Activated T-helper 2 cell treated with anti-CD3 and anti-CD28 coated beads, Interferon-gamma antibody, Interleukin-2, Interleukin-4, amounts not matched to agents 10 μg/mL and 5 μg/mL and 100 μg/mL, durations not matched to agents 14 hours and 24 hours and 36 hours (primary cell): ENCODE data around the gene MLF2. TPM values are rescaled to one million over a fixed set of nuclear protein-coding genes. Genes with fewer than 3 reads are reported as not detected.

ENCODE experiments used
- DNase-seq: peaks from one replicate; pipeline ENCODE4 v3.0.0; 2021; ENCODE audit warnings: low spot score
- H3K27ac Mint-ChIP-seq: one replicate; pipeline ENCODE4 v1.8.0; 2021; ENCODE audit warnings: mixed read lengths
- H3K27me3 Mint-ChIP-seq: one replicate; pipeline ENCODE4 v1.8.0; 2021; ENCODE audit warnings: low read depth, mixed read lengths
- H3K36me3 Mint-ChIP-seq: one replicate; pipeline ENCODE4 v1.8.0; 2021; ENCODE audit warnings: low read depth, mixed read lengths
- H3K4me1 Mint-ChIP-seq: one replicate; pipeline ENCODE4 v1.8.0; 2021; ENCODE audit warnings: low read depth, mixed read lengths
- H3K4me3 Mint-ChIP-seq: one replicate; pipeline ENCODE4 v1.8.0; 2021; ENCODE audit warnings: low read depth, mild to moderate bottlenecking, moderate library complexity, mixed read lengths
- H3K9me3 Mint-ChIP-seq: one replicate; pipeline ENCODE4 v1.8.0; 2021; ENCODE audit warnings: mixed read lengths
- intact Hi-C: fragments of 100-400 bp; cut with micrococcal nuclease; formaldehyde crosslinking; loops from one replicate; pipeline ENCODE4 v1.15.1; 2023
- total RNA-seq: library from RNA; stranded (reverse); gene quantifications from 2 replicates; pipeline ENCODE4 v1.2.3, GENCODE V29; 2022

MLF2 gene
- total RNA-seq, 1 donor from 2014 or later = 162 TPM

DNA sequence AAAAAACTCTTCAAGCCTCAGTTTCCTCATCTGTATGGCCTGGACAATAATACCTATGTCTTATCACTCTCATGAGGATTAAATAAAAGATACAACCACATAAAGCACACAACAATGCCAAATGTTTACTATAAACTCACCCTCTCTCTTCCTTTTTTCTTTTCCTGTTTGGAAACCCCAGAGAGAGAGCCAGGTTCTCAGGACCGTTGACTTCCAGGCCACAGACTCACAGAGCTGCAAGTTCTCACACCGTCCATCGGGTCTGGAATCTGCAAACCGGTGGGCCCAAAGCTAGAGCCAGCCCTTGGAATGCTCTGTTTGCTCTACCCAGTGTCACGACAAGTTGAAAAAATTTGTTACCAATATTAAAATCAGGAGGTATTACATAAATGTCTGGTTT, 31.8 kb upstream of the MLF2 start:
- Mint-ChIP-seq H3K4me1 (peaks cover 65% of the 10 kb centered on the region), H3K27ac (peak overlapping the region; percentile 49), H3K36me3 (peaks cover 5% of the 10 kb centered on the region), H3K4me3 (no peak overlapping the region), H3K27me3 (no peaks in the 10 kb centered on the region), H3K9me3 (no peaks in the 10 kb centered on the region)
- DNase-seq = no peak
- intact Hi-C loops = loop anchor here (5.0 kb wide), 2 partner anchors 108 to 177 kb away; partner anchors contain the start of gene CHD4

DNA sequence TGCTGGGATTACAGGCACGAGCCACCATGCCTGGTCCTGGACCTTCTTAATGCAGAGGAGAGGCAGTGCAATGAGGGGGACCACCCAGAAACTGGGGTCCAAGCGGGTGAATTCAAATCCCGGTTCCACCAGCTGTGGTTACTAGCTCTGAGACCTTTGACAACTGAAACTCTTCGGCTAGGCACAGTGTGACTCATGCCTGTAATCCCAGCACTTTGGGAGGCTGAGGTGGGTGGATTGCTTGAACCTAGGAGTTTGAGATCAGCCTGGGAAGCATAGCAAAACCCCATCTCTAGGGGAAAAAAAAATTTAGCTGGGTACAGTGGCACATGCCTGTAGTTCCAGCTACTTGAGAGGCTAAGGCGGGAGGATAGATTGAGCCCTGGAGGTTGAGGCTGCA, 31.4 kb upstream of the MLF2 start:
- intact Hi-C loops = loop anchor here (5.0 kb wide), 1 partner anchor 177 kb away; the partner anchor contains the start of gene CHD4
- H3K4me3 Mint-ChIP-seq = no peak overlapping the region
- DNase-seq = no peak
- no peaks in the 10 kb centered on the region for H3K36me3 Mint-ChIP-seq
- H3K27ac Mint-ChIP-seq = peak overlapping the region; percentile 49
- no peaks in the 10 kb centered on the region for H3K27me3 Mint-ChIP-seq
- peaks cover 69% of the 10 kb centered on the region for H3K4me1 Mint-ChIP-seq
- no peaks in the 10 kb centered on the region for H3K9me3 Mint-ChIP-seq

GRCh38 chr12:6783828-6784227, 30.9 kb upstream of the MLF2 start:
- no peaks in the 10 kb centered on the region for H3K9me3 Mint-ChIP-seq
- no peak overlapping the region for H3K4me3 Mint-ChIP-seq
- intact Hi-C loops = loop anchor here (5.0 kb wide), 1 partner anchor 177 kb away; the partner anchor contains the start of gene CHD4
- DNase-seq = no peak
- H3K27ac Mint-ChIP-seq = no peak overlapping the region
- peaks cover under 1% of the 10 kb centered on the region for H3K36me3 Mint-ChIP-seq
- peaks cover 69% of the 10 kb centered on the region for H3K4me1 Mint-ChIP-seq
- H3K27me3 Mint-ChIP-seq = no peaks in the 10 kb centered on the region

GRCh38 chr12:6782850-6783566, 30.1 kb upstream of the MLF2 start:
- H3K9me3 Mint-ChIP-seq = no peaks in the 10 kb centered on the region
- peaks cover 8% of the 10 kb centered on the region for H3K36me3 Mint-ChIP-seq

GRCh38 chr12:6782119-6782518, 29.2 kb upstream of the MLF2 start:
- Mint-ChIP-seq H3K4me1 (peaks cover 75% of the 10 kb centered on the region), H3K27ac (peak overlapping the region; percentile 77), H3K9me3 (no peaks in the 10 kb centered on the region), H3K4me3 (peak overlapping the region; percentile 51), H3K27me3 (no peaks in the 10 kb centered on the region), H3K36me3 (peaks cover 17% of the 10 kb centered on the region)
- intact Hi-C loops = loop anchor here (5.0 kb wide), 1 partner anchor 175 kb away; the partner anchor contains the start of gene CHD4
- no peak for DNase-seq

More at GRCh38 chr12:6782850-6783566, 30.1 kb upstream of the MLF2 start:
- Mint-ChIP-seq H3K4me3 (peak overlapping the region; percentile 22), H3K27ac (peak overlapping the region; percentile 77), H3K4me1 (peaks cover 71% of the 10 kb centered on the region), H3K27me3 (no peaks in the 10 kb centered on the region)
- intact Hi-C loops = loop anchor here (5.0 kb wide), 1 partner anchor 176 kb away; the partner anchor contains the start of gene CHD4
- no peak for DNase-seq

GRCh38 chr12:6780573-6780972, 27.6 kb upstream of the MLF2 start:
- Mint-ChIP-seq H3K9me3 (no peaks in the 10 kb centered on the region), H3K4me1 (peaks cover 78% of the 10 kb centered on the region), H3K4me3 (peak overlapping the region; percentile 53), H3K27ac (peak overlapping the region; percentile 66), H3K27me3 (no peaks in the 10 kb centered on the region), H3K36me3 (peaks cover 31% of the 10 kb centered on the region)
- intact Hi-C loops = loop anchor here (1.0 to 5.0 kb wide), 4 partner anchors 8 to 173 kb away; partner anchors contain the start of genes CD4, CHD4, LAG3 and MLF2
- DNase-seq = no peak

DNA sequence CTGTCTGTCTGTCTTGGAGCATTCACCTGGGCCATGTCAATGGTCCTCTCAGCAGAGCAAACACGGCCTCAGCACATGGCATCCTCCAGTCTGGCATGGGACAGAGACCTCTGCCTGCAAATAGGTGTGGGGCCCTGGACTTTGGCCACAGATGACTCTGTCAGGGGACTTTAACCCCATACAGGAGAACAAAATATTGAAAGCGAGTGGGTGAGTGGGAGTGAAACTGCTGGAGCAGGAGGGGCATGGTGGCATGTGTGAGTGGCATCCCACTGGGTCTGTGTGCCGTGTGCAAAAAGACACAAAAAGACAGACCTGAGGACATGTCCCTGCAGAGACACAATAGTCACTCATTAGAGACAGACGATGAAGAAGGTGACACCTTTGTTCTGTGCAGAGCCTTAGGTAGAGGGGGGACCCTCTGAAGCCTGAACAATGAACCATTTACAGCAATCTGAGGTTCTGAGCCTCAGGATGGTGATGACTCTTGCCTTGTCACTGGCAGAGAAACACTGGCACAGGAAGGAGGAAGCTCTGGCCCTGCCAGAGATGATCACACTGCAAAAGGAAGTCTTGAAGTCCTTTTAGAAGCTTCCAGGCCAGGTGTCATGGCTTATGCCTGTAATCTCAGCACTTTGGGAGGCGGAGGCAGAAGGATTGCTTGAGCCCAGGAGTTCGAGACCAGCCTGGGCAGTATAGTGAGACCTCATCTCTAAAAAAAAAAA, 26.9 kb upstream of the MLF2 start:
- H3K4me1 Mint-ChIP-seq = peaks cover 80% of the 10 kb centered on the region
- peak overlapping the region; percentile 57 for H3K4me3 Mint-ChIP-seq
- peak overlapping the region; percentile 66 for H3K27ac Mint-ChIP-seq
- no peaks in the 10 kb centered on the region for H3K9me3 Mint-ChIP-seq
- intact Hi-C loops = loop anchor here (1.0 to 5.0 kb wide), 5 partner anchors 8 to 173 kb away; partner anchors contain the start of genes CD4, CHD4, LAG3 and MLF2
- peaks cover 38% of the 10 kb centered on the region for H3K36me3 Mint-ChIP-seq
- H3K27me3 Mint-ChIP-seq = no peaks in the 10 kb centered on the region
- no peak for DNase-seq

GRCh38 chr12:6778574-6779550, 25.9 kb upstream of the MLF2 start:
- peak; percentile 81 for DNase-seq
- H3K4me3 Mint-ChIP-seq = peak overlapping the region; percentile 71
- H3K36me3 Mint-ChIP-seq = peaks cover 48% of the 10 kb centered on the region
- intact Hi-C loops = loop anchor here (2.0 kb wide), 1 partner anchor 14 kb away; no protein-coding TSS in a partner anchor
- H3K27me3 Mint-ChIP-seq = no peaks in the 10 kb centered on the region
- H3K9me3 Mint-ChIP-seq = no peaks in the 10 kb centered on the region
- peaks cover 77% of the 10 kb centered on the region for H3K4me1 Mint-ChIP-seq
- peak overlapping the region; percentile 66 for H3K27ac Mint-ChIP-seq

- Mint-ChIP-seq H3K36me3 (peaks cover 51% of the 10 kb centered on the region), H3K9me3 (no peaks in the 10 kb centered on the region), H3K4me3 (peak overlapping the region; percentile 71), H3K4me1 (peaks cover 74% of the 10 kb centered on the region), H3K27me3 (no peaks in the 10 kb centered on the region), H3K27ac (peak overlapping the region; percentile 66)
- DNase-seq = no peak
- intact Hi-C loops = loop anchor here (2.0 kb wide), 1 partner anchor 13 kb away; no protein-coding TSS in a partner anchor
Observed at GRCh38 chr12:6778217-6778573, 25.3 kb upstream of the MLF2 start.

DNA sequence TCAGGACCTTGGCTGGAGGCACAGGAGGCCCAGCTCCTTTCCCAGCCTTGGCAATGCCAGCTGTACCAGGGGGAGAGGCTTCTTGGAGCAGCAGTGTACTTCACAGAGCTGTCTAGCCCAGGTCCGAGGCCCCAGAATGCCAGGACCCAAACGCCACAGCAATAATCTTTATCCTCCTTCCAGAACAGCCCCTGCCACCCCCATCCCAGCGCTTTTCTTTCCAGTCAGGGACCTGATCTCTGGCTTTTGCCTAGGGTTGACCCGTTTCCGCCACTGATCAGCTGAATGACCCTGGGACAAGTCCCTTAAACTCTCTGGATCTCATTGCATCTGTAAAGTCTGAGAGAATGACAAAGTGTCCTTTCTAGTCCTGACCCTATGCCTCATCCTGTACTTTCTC, 24.4 kb upstream of the MLF2 start:
- intact Hi-C loops = no loop called here
- no peaks in the 10 kb centered on the region for H3K27me3 Mint-ChIP-seq
- H3K4me3 Mint-ChIP-seq = no peak overlapping the region
- DNase-seq = no peak
- H3K27ac Mint-ChIP-seq = no peak overlapping the region
- peaks cover 52% of the 10 kb centered on the region for H3K36me3 Mint-ChIP-seq
- H3K9me3 Mint-ChIP-seq = no peaks in the 10 kb centered on the region
- peaks cover 68% of the 10 kb centered on the region for H3K4me1 Mint-ChIP-seq

DNA sequence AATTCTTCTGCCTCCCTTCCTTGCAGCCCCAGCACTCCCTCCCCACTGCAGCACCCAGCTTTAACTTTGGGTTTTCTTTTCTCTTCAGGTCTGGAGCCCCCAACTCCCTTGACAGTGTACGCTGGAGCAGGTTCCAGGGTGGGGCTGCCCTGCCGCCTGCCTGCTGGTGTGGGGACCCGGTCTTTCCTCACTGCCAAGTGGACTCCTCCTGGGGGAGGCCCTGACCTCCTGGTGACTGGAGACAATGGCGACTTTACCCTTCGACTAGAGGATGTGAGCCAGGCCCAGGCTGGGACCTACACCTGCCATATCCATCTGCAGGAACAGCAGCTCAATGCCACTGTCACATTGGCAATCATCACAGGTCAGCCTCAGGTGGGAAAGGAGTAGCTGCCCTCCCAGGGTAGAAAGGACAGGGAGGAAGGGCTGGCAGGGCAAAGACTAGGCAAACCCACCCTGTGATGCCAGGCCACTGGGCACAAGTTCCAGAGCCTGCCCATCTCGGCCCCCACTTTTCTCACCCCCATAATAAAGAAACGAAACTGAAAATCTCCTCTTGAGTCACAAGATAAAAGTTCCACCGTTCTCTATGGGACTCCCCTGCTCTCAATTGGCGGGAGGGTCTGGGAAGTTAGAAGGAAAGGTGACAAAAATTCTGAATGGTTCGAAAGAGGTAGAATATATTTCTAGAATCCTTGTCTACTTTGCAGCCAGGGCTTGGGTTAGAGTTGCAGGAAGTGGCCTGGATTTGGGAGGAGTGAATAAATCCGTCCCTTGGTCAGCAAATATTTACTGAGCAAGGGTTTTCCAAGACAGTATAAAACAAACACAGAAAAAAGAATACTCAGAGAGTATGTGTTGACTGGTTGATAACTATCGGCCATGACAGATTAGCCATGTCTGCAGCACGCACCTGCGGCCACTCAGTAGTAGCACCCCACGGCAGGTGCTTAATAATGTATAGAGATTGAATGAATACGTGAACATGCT, 22.5 kb upstream of the MLF2 start:
- Mint-ChIP-seq H3K36me3 (peaks cover 68% of the 10 kb centered on the region), H3K9me3 (no peaks in the 10 kb centered on the region), H3K27ac (peak overlapping the region; percentile 54), H3K4me3 (peak overlapping the region; percentile 78), H3K4me1 (peaks cover 73% of the 10 kb centered on the region), H3K27me3 (no peaks in the 10 kb centered on the region)
- DNase-seq = no peak
- intact Hi-C loops = no loop called here
